ENCODE data around the gene LRFN2. TPM values are rescaled to one million over a fixed set of nuclear protein-coding genes. Genes with fewer than 3 reads are reported as not detected.

Gene LRFN2
- total and polyA plus RNA-seq, 4 donors: under 0.01 to 0.01 TPM; not detected in 2

GRCh38 chr6:40391086-40391485, 196.1 kb downstream of the LRFN2 start:
- H3K4me3 ChIP-seq (ENCODE audit: low read depth in 1 of 3, low read length in 3 of 3): no peak overlapping the region
- no peak overlapping the region for H3K9ac ChIP-seq (ENCODE audit: low read depth in 1 of 2, low read length in 2 of 2)
- peaks cover 4 to 17% (median 7%) of the 10 kb centered on the region in 4 donors for H3K4me1 ChIP-seq (ENCODE audit: control insufficient read depth in 4 of 4, insufficient read depth in 4 of 4, low read length in 3 of 4)
- 80% methylated on average over 3 of the region's 3 CpGs for WGBS
- no peaks in the 10 kb centered on the region for H3K36me3 ChIP-seq (ENCODE audit: control insufficient read depth in 4 of 4, insufficient read depth in 3 of 4, low read depth in 1 of 4, low read length in 3 of 4)
- no peaks in the 10 kb centered on the region for H3K9me3 ChIP-seq (ENCODE audit: control insufficient read depth in 4 of 4, low read length in 3 of 4)
- no peak overlapping the region for H3K27ac ChIP-seq (ENCODE audit: low read depth in 1 of 2, low read length in 2 of 2)
- no peaks in the 10 kb centered on the region for H3K27me3 ChIP-seq (ENCODE audit: control insufficient read depth in 4 of 4, insufficient read depth in 4 of 4, low read length in 3 of 4)
- DNase-seq (ENCODE audit: low spot score): no peak
- TF ChIP-seq CTCF (IDR thresholded peaks at IDR 0.05; ENCODE audit: low read depth, low read length, missing input control) (no peak), RAD21 (IDR thresholded peaks at IDR 0.05) (no peak), REST (IDR thresholded peaks at IDR 0.05) (no peak), ATF3 (IDR thresholded peaks at IDR 0.05) (no peak), HNF4G (IDR thresholded peaks at IDR 0.05) (no peak), RXRA (IDR thresholded peaks at IDR 0.05) (no peak), YY1 (IDR thresholded peaks at IDR 0.05) (no peak), TAF1 (conservative IDR thresholded peaks at IDR 0.05) (no peak), ZBTB33 (IDR thresholded peaks at IDR 0.05) (no peak), MAX (IDR thresholded peaks at IDR 0.05) (no peak)

- no peak overlapping the region for H3K4me3 ChIP-seq (ENCODE audit: low read depth in 1 of 3, low read length in 3 of 3)
- H3K9ac ChIP-seq (ENCODE audit: low read depth in 1 of 2, low read length in 2 of 2): no peak overlapping the region
- H3K4me1 ChIP-seq (ENCODE audit: control insufficient read depth in 4 of 4, insufficient read depth in 4 of 4, low read length in 3 of 4): peaks cover 3 to 11% (median 7%) of the 10 kb centered on the region in 4 donors
- H3K9me3 ChIP-seq (ENCODE audit: control insufficient read depth in 4 of 4, low read length in 3 of 4): no peaks in the 10 kb centered on the region
- DNase-seq (ENCODE audit: low spot score): no peak
- 88% methylated on average over 4 of the region's 4 CpGs for WGBS
- H3K27ac ChIP-seq (ENCODE audit: low read depth in 1 of 2, low read length in 2 of 2): no peak overlapping the region
- no peaks in the 10 kb centered on the region for H3K36me3 ChIP-seq (ENCODE audit: control insufficient read depth in 4 of 4, insufficient read depth in 3 of 4, low read depth in 1 of 4, low read length in 3 of 4)
- no peaks in the 10 kb centered on the region for H3K27me3 ChIP-seq (ENCODE audit: control insufficient read depth in 4 of 4, insufficient read depth in 4 of 4, low read length in 3 of 4)
- no peak for TF ChIP-seq EGR1 (IDR thresholded peaks at IDR 0.05; ENCODE audit: low read depth in 2 of 2)
- no peak for TF ChIP-seq HNF4A (conservative IDR thresholded peaks at IDR 0.05)
- no peak for TF ChIP-seq SP1 (IDR thresholded peaks at IDR 0.05)
- TF ChIP-seq ATF3 (IDR thresholded peaks at IDR 0.05): no peak
- no peak for TF ChIP-seq REST (IDR thresholded peaks at IDR 0.05)
- no peak for TF ChIP-seq HNF4G (IDR thresholded peaks at IDR 0.05)
- no peak for TF ChIP-seq ZBTB33 (IDR thresholded peaks at IDR 0.05)
- TF ChIP-seq NR2F2 (IDR thresholded peaks at IDR 0.05): no peak
- TF ChIP-seq TAF1 (conservative IDR thresholded peaks at IDR 0.05): no peak
- TF ChIP-seq YY1 (IDR thresholded peaks at IDR 0.05): no peak
- no peak for TF ChIP-seq RXRA (IDR thresholded peaks at IDR 0.05)
- no peak for TF ChIP-seq JUND (IDR thresholded peaks at IDR 0.05)
These were observed 196.9 kb downstream of the LRFN2 start for GRCh38 chr6:40390144-40390800.
